ENCODE measurements around the gene SAP30.

Gene SAP30

GRCh38 chr4:173398220-173398619 lies 27.5 kb downstream of the SAP30 start:
- Histone ChIP-seq H3K4me2 (ENCODE audit: insufficient read depth, low read length, poor library complexity, severe bottlenecking) (no peak overlapping the region), H3K9me3 (replicated peaks in 1 of 2; ENCODE audit: control insufficient read depth in 2 of 2, insufficient read depth in 1 of 2, low read depth in 1 of 2, low read length in 2 of 2) (peaks cover 0 to 9% of the 10 kb centered on the region in 2 donors), H3K18ac (ENCODE audit: low read length) (no peak overlapping the region), H2AK5ac (ENCODE audit: low read depth, low read length) (no peak overlapping the region), H3K79me1 (ENCODE audit: low read depth, low read length) (no peaks in the 10 kb centered on the region), H3K27me3 (ENCODE audit: control insufficient read depth in 3 of 3, insufficient read depth in 3 of 3, low read depth in 1 of 3, low read length in 3 of 3) (no peaks in the 10 kb centered on the region), H3K23ac (ENCODE audit: low read depth, low read length, poor library complexity) (no peak overlapping the region), H2AFZ (ENCODE audit: low read length) (peak overlapping the region; percentile 84), H3K4me1 (ENCODE audit: control insufficient read depth in 2 of 2, insufficient read depth in 1 of 2, low read depth in 1 of 2, low read length in 2 of 2) (peaks cover 2 to 12% of the 10 kb centered on the region in 2 donors), H3K4me3 (ENCODE audit: low read length in 2 of 2) (peak overlapping the region in 1 of 2 donors; percentile 27), H3K14ac (ENCODE audit: low read length) (no peak overlapping the region), H2BK12ac (ENCODE audit: low read length) (no peak overlapping the region), H2BK120ac (ENCODE audit: low read depth, low read length) (no peak overlapping the region), H2BK5ac (ENCODE audit: low read length) (no peak overlapping the region), H3K36me3 (replicated peaks in 1 of 2; ENCODE audit: control insufficient read depth in 2 of 2, insufficient read depth in 2 of 2, low read length in 2 of 2) (peaks cover 0 to 9% of the 10 kb centered on the region in 2 donors), H4K91ac (ENCODE audit: low read depth, low read length, poor library complexity) (no peak overlapping the region), H4K8ac (ENCODE audit: low read depth, low read length) (no peak overlapping the region), H3K9ac (ENCODE audit: low read depth, low read length, poor library complexity) (no peak overlapping the region), H3K27ac (replicated peaks; ENCODE audit: low read length) (no peak overlapping the region), H3K4ac (ENCODE audit: low read length) (no peak overlapping the region), H2BK15ac (ENCODE audit: low read length) (no peak overlapping the region)
- DNase-seq (ENCODE audit: low spot score): no peak

- peak; percentile 39 for DNase-seq (ENCODE audit: low spot score)
- H3K4me3 ChIP-seq (ENCODE audit: low read length in 2 of 2): peak within 1 kb of the TSS in 1 of 2 donors; percentile 27
- no CpG with 5 or more reads among the region's 4 CpGs for WGBS, 2 donors (ENCODE audit: extremely low coverage in 2 of 2, insufficient read length in 2 of 2, insufficient replicate concordance in 1 of 2)
These were observed 28.1 kb downstream of the SAP30 start, which contains the start of gene SCRG1 for GRCh38 chr4:173398779-173399415. Gene SCRG1 (minus strand): TSS chr4:173399116. CDS start chr4:173391414, 7,702 bp downstream.

GRCh38 chr4:173401063-173401462 lies 30.3 kb downstream of the SAP30 start:
- H3K27me3 ChIP-seq (ENCODE audit: control insufficient read depth in 3 of 3, insufficient read depth in 3 of 3, low read depth in 1 of 3, low read length in 3 of 3): no peaks in the 10 kb centered on the region
- H3K4me3 ChIP-seq (ENCODE audit: low read length in 2 of 2): no peak overlapping the region
- H2AK5ac ChIP-seq (ENCODE audit: low read depth, low read length): no peak overlapping the region
- H3K4ac ChIP-seq (ENCODE audit: low read length): no peak overlapping the region
- no peaks in the 10 kb centered on the region for H3K79me1 ChIP-seq (ENCODE audit: low read depth, low read length)
- H2BK12ac ChIP-seq (ENCODE audit: low read length): no peak overlapping the region
- H3K36me3 ChIP-seq (replicated peaks in 1 of 2; ENCODE audit: control insufficient read depth in 2 of 2, insufficient read depth in 2 of 2, low read length in 2 of 2): no peaks in the 10 kb centered on the region
- WGBS, 2 donors (ENCODE audit: extremely low coverage in 2 of 2, insufficient read length in 2 of 2, insufficient replicate concordance in 1 of 2): no CpG with 5 or more reads among the region's 4 CpGs
- no peak overlapping the region for H2BK120ac ChIP-seq (ENCODE audit: low read depth, low read length)
- no peak overlapping the region for H3K4me2 ChIP-seq (ENCODE audit: insufficient read depth, low read length, poor library complexity, severe bottlenecking)
- no peak for DNase-seq (ENCODE audit: low spot score)
- H4K91ac ChIP-seq (ENCODE audit: low read depth, low read length, poor library complexity): no peak overlapping the region
- H3K23ac ChIP-seq (ENCODE audit: low read depth, low read length, poor library complexity): no peak overlapping the region
- H3K27ac ChIP-seq (replicated peaks; ENCODE audit: low read length): no peak overlapping the region
- no peak overlapping the region for H2AFZ ChIP-seq (ENCODE audit: low read length)
- H4K8ac ChIP-seq (ENCODE audit: low read depth, low read length): no peak overlapping the region
- H2BK5ac ChIP-seq (ENCODE audit: low read length): no peak overlapping the region
- H3K9ac ChIP-seq (ENCODE audit: low read depth, low read length, poor library complexity): no peak overlapping the region
- H3K4me1 ChIP-seq (ENCODE audit: control insufficient read depth in 2 of 2, insufficient read depth in 1 of 2, low read depth in 1 of 2, low read length in 2 of 2): peaks cover 2 to 12% of the 10 kb centered on the region in 2 donors
- H2BK15ac ChIP-seq (ENCODE audit: low read length): no peak overlapping the region
- H3K18ac ChIP-seq (ENCODE audit: low read length): no peak overlapping the region
- no peaks in the 10 kb centered on the region for H3K9me3 ChIP-seq (replicated peaks in 1 of 2; ENCODE audit: control insufficient read depth in 2 of 2, insufficient read depth in 1 of 2, low read depth in 1 of 2, low read length in 2 of 2)
- no peak overlapping the region for H3K14ac ChIP-seq (ENCODE audit: low read length)

More at GRCh38 chr4:173398779-173399415, 28.1 kb downstream of the SAP30 start, which contains the start of gene SCRG1:
- H3K4me1 ChIP-seq (ENCODE audit: control insufficient read depth in 2 of 2, insufficient read depth in 1 of 2, low read depth in 1 of 2, low read length in 2 of 2): peaks cover 2 to 12% of the 10 kb centered on the region in 2 donors
- H2BK12ac ChIP-seq (ENCODE audit: low read length): no peak within 1 kb of the TSS
- H3K36me3 ChIP-seq (replicated peaks in 1 of 2; ENCODE audit: control insufficient read depth in 2 of 2, insufficient read depth in 2 of 2, low read length in 2 of 2): peaks cover 0 to 2% of the 10 kb centered on the region in 2 donors
- no peak within 1 kb of the TSS for H4K8ac ChIP-seq (ENCODE audit: low read depth, low read length)
- no peak within 1 kb of the TSS for H3K4me2 ChIP-seq (ENCODE audit: insufficient read depth, low read length, poor library complexity, severe bottlenecking)
- no peak within 1 kb of the TSS for H4K91ac ChIP-seq (ENCODE audit: low read depth, low read length, poor library complexity)
- no peak within 1 kb of the TSS for H2BK120ac ChIP-seq (ENCODE audit: low read depth, low read length)
- H3K14ac ChIP-seq (ENCODE audit: low read length): no peak within 1 kb of the TSS
- no peak within 1 kb of the TSS for H3K18ac ChIP-seq (ENCODE audit: low read length)
- H2AFZ ChIP-seq (ENCODE audit: low read length): peak within 1 kb of the TSS; percentile 84
- no peak within 1 kb of the TSS for H3K4ac ChIP-seq (ENCODE audit: low read length)
- H3K9me3 ChIP-seq (replicated peaks in 1 of 2; ENCODE audit: control insufficient read depth in 2 of 2, insufficient read depth in 1 of 2, low read depth in 1 of 2, low read length in 2 of 2): peaks cover 0 to 3% of the 10 kb centered on the region in 2 donors
- no peaks in the 10 kb centered on the region for H3K79me1 ChIP-seq (ENCODE audit: low read depth, low read length)
- no peak within 1 kb of the TSS for H3K9ac ChIP-seq (ENCODE audit: low read depth, low read length, poor library complexity)
- no peaks in the 10 kb centered on the region for H3K27me3 ChIP-seq (ENCODE audit: control insufficient read depth in 3 of 3, insufficient read depth in 3 of 3, low read depth in 1 of 3, low read length in 3 of 3)
- no peak within 1 kb of the TSS for H2AK5ac ChIP-seq (ENCODE audit: low read depth, low read length)
- no peak within 1 kb of the TSS for H3K23ac ChIP-seq (ENCODE audit: low read depth, low read length, poor library complexity)
- no peak within 1 kb of the TSS for H2BK5ac ChIP-seq (ENCODE audit: low read length)
- no peak within 1 kb of the TSS for H2BK15ac ChIP-seq (ENCODE audit: low read length)
- H3K27ac ChIP-seq (replicated peaks; ENCODE audit: low read length): no peak within 1 kb of the TSS

- H2BK12ac ChIP-seq (ENCODE audit: low read length): no peak overlapping the region
- H4K91ac ChIP-seq (ENCODE audit: low read depth, low read length, poor library complexity): no peak overlapping the region
- no peak overlapping the region for H3K9ac ChIP-seq (ENCODE audit: low read depth, low read length, poor library complexity)
- H3K79me1 ChIP-seq (ENCODE audit: low read depth, low read length): no peaks in the 10 kb centered on the region
- no peak for DNase-seq (ENCODE audit: low spot score)
- no CpG with 5 or more reads among the region's 2 CpGs for WGBS, 2 donors (ENCODE audit: extremely low coverage in 2 of 2, insufficient read length in 2 of 2, insufficient replicate concordance in 1 of 2)
- H4K8ac ChIP-seq (ENCODE audit: low read depth, low read length): no peak overlapping the region
- H3K4me3 ChIP-seq (ENCODE audit: low read length in 2 of 2): no peak overlapping the region
- no peak overlapping the region for H3K14ac ChIP-seq (ENCODE audit: low read length)
- H2BK15ac ChIP-seq (ENCODE audit: low read length): no peak overlapping the region
- no peak overlapping the region for H2BK120ac ChIP-seq (ENCODE audit: low read depth, low read length)
- no peak overlapping the region for H3K27ac ChIP-seq (replicated peaks; ENCODE audit: low read length)
- H3K23ac ChIP-seq (ENCODE audit: low read depth, low read length, poor library complexity): no peak overlapping the region
- peaks cover 0 to 3% of the 10 kb centered on the region in 2 donors for H3K4me1 ChIP-seq (ENCODE audit: control insufficient read depth in 2 of 2, insufficient read depth in 1 of 2, low read depth in 1 of 2, low read length in 2 of 2)
- H3K4me2 ChIP-seq (ENCODE audit: insufficient read depth, low read length, poor library complexity, severe bottlenecking): no peak overlapping the region
- no peaks in the 10 kb centered on the region for H3K36me3 ChIP-seq (replicated peaks in 1 of 2; ENCODE audit: control insufficient read depth in 2 of 2, insufficient read depth in 2 of 2, low read length in 2 of 2)
- no peak overlapping the region for H3K4ac ChIP-seq (ENCODE audit: low read length)
- no peaks in the 10 kb centered on the region for H3K27me3 ChIP-seq (ENCODE audit: control insufficient read depth in 3 of 3, insufficient read depth in 3 of 3, low read depth in 1 of 3, low read length in 3 of 3)
- no peak overlapping the region for H2BK5ac ChIP-seq (ENCODE audit: low read length)
- H3K9me3 ChIP-seq (replicated peaks in 1 of 2; ENCODE audit: control insufficient read depth in 2 of 2, insufficient read depth in 1 of 2, low read depth in 1 of 2, low read length in 2 of 2): no peaks in the 10 kb centered on the region
- H2AK5ac ChIP-seq (ENCODE audit: low read depth, low read length): no peak overlapping the region
- H2AFZ ChIP-seq (ENCODE audit: low read length): no peak overlapping the region
- no peak overlapping the region for H3K18ac ChIP-seq (ENCODE audit: low read length)
These were observed 32.3 kb downstream of the SAP30 start for GRCh38 chr4:173403051-173403450.
